Fibroblast of villous mesenchyme (primary cell): ENCODE data around the gene TMED10. TPM values are rescaled to one million over a fixed set of nuclear protein-coding genes. Genes with fewer than 3 reads are reported as not detected.
"Not testable (repeated sequence)": the region's sequence is repeated elsewhere in the genome, so short reads cannot be mapped to it uniquely, and the experiment has no call there.

Experiments
- DNase-seq: peaks from one replicate; pipeline ENCODE4 v3.0.0-alpha.2; 2010; ENCODE audit warnings: low read depth
- H3K4me3 ChIP-seq: 2 replicates; pipeline ENCODE4 v1.5.1; 2011; ENCODE audit warnings: low read depth, mild to moderate bottlenecking, low read length
- total RNA-seq: library from RNA; depleted of rRNA; stranded (reverse); fragments of >200 nt; gene quantifications from 2 replicates; pipeline ENCODE4 v1.2.3, GENCODE V29; 2012
- TF ChIP-seq, protein P1 (sequence below): IDR thresholded peaks from 2 replicates; pipeline ENCODE4 v1.5.1; 2012; ENCODE audit warnings: low read depth, mild to moderate bottlenecking, low read length; ENCODE audit not compliant: insufficient read depth

TMED10 gene
- total RNA-seq, 1 donor = 279 TPM

DNA sequence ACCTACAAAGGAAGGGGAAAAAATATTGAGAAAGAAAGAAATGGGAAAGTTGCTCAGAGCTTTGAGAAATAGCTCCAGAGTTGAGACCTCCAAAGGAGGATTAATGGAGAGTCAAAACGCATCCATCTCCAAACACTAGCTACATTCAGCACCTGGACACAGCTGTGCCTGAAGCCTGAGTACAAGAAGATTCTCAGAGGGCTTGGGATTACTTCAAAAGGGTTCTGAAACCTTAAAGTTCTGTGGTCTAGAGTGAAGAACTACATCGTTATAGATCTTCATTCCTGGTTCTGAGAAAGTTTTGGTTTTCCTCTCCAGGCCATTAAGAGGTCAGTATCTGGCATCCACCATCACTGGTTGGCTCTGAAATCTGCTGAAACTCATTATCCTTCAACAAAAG, 10.5 kb upstream of the TMED10 start:
- DNase-seq = no peak
- TF ChIP-seq, protein P1, sequence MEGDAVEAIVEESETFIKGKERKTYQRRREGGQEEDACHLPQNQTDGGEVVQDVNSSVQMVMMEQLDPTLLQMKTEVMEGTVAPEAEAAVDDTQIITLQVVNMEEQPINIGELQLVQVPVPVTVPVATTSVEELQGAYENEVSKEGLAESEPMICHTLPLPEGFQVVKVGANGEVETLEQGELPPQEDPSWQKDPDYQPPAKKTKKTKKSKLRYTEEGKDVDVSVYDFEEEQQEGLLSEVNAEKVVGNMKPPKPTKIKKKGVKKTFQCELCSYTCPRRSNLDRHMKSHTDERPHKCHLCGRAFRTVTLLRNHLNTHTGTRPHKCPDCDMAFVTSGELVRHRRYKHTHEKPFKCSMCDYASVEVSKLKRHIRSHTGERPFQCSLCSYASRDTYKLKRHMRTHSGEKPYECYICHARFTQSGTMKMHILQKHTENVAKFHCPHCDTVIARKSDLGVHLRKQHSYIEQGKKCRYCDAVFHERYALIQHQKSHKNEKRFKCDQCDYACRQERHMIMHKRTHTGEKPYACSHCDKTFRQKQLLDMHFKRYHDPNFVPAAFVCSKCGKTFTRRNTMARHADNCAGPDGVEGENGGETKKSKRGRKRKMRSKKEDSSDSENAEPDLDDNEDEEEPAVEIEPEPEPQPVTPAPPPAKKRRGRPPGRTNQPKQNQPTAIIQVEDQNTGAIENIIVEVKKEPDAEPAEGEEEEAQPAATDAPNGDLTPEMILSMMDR = no peak
- H3K4me3 ChIP-seq = no peak overlapping the region

DNA sequence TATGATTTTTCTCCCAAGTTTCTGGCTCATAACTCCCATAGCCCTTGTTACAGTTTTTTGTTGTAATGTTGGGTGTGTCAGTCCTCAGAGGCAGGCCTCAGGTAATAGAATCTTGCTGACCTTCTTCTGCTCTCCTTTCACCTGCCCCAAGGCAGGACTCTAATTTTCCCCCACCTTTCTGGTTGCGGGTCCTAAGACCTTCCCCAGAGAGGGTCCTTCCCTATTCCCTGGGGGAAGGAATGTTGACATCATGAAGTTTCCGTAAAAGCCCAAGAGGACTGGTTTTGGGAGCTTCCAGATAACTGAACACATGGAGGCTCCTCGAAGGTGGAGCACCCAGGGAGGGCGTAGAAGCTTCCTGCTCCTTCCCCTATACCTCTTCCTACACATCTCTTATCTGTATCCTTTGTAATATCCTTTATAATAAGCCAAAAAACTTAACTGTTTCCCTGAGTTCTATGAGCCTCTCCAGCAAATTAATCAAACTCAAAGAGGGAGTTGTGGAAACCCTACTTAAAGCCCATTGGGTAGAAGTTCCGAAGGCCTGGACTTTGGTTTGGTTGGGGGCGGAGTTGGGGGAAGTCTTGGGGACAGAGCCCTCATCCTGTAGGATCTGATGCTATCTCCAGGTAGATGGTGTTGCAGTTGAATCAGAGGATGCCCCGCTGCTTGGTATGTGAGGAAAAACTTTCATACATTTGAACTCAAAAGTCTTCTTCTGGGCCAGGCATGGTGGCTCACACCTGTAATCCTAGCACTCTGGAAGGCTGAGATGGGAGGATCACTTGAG, 9.0 kb upstream of the TMED10 start:
- TF ChIP-seq, protein P1 = no peak
- no peak overlapping the region for H3K4me3 ChIP-seq
- no peak for DNase-seq

DNA sequence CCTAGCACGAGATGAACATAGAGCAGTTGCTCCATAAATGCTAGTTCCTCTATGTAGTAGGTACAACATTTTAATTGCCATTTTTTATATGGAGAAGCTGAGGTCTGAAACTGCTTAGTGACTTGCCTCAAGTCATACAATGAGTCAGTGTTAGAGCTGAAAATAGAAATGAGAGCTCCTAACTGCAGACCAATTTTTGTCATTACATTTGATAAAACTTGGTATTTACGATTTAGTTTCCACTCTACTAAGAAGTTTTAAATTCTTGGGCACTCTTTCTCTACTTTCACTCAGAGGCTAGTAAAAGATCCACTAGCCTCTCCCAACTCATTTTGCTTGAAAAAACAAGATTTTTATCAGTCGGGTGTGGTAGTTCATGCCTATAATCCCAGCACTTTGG, 8.1 kb upstream of the TMED10 start:
- no peak overlapping the region for H3K4me3 ChIP-seq
- TF ChIP-seq, protein P1 = no peak
- DNase-seq = peak; percentile 58

DNA sequence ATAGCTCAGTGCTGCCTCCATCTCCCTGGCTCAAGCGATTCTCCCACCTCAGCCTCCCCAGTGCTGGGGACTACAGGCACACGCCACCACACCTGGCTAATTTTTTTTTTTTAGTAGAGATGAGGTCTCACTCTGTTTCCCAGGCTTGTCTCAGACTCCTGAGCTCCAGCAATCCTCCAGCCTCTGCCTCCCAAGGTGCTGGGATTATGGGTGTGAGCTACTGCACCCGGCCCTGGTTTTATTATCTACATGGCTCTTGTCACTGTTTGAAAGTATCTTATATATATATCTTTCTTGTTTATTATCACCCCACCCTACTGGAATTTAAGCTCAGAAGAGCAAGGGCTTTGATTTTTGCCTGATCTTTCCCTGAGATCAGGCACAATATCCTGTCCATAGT, 7.6 kb upstream of the TMED10 start:
- no peak for DNase-seq
- no peak overlapping the region for H3K4me3 ChIP-seq
- TF ChIP-seq, protein P1 = no peak

DNA sequence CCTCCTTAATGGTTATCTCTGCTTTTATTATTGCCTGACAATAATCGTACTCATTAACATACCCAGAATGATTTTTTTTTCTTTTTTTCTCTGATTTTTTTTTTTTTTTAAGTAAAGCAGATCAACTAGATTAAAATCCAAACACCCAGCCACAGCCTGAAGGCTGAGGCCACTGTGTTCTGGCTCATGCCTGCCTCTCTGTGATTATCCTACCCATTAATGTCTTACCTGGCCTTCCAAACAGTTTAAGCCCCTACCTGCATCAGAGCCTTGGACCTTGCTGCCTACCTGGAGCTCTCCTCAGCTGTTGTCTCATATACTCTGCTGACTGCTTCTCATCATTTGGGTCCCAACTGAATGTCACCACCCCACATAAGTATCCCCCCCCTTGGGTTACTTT, 6.8 kb upstream of the TMED10 start:
- H3K4me3 ChIP-seq = no peak overlapping the region
- DNase-seq = no peak
- TF ChIP-seq, protein P1 = no peak

DNA sequence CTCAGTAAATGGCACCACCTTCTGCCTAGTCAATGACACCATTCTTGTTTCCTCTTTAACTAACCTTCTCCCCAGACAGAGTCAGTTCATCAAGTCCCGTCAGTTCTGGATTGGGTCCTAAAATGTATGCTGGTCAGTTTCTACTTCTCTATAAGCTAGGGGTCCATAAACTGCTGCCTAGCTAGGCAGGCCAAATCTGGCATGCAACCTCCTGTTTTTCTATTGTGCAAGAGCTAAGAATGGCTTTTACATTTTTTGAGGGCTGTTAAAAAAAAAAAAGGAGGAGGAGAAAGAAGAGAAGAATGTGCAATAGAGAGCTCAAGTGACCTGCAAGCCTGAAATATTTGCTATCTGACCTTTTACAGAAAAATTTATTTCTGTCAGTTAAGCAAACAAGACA, 6.4 kb upstream of the TMED10 start:
- TF ChIP-seq, protein P1 = no peak
- peak; percentile 86 for DNase-seq
- H3K4me3 ChIP-seq = no peak overlapping the region

DNA sequence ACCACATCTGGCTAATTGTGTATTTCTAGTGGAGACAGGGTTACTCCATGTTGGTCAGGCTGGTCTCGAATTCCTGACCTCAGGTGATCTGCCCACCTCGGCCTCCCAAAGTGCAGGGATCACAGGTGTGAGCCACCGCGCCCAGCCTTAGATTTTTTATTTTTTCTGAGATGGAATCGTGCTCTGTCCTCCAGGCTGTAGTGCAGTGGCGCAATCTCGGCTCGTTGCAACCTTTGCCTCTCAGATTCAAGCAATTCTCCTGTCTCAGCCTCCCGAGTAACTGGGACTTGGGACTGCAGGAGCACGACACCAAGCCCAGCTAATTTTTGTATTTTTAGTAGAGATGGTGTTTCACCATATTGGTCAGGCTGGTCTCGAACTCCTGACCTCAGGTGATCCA, 5.8 kb upstream of the TMED10 start:
- DNase-seq, H3K4me3 ChIP-seq: not testable (repeated sequence)
